Nucleus accumbens (tissue), 56 donors: ENCODE measurements around the gene NOD1.
A peak's percentile ranks its signal among the peaks of the same experiment; 100 is the strongest.

ENCODE experiments used
- DNase-seq, 56 donors: peaks; one replicate each; lab custom pipeline; 2025; lab: John Stamatoyannopoulos, UW

The NOD1 gene

GRCh38 chr7:30451539-30452279 is 26.9 kb downstream of the NOD1 start:
- DNase-seq, result no peak

- DNase-seq, result no peak
Observed at GRCh38 chr7:30450983-30451497, 27.5 kb downstream of the NOD1 start.

GRCh38 chr7:30450240-30450982 is 28.2 kb downstream of the NOD1 start:
- no peak for DNase-seq

- no peak for DNase-seq
Observed at GRCh38 chr7:30448461-30449189, 30.0 kb downstream of the NOD1 start.

GRCh38 chr7:30447466-30447865 is 31.1 kb downstream of the NOD1 start:
- DNase-seq, result no peak

- no peak for DNase-seq
Observed at GRCh38 chr7:30446266-30446665, 32.3 kb downstream of the NOD1 start.

- DNase-seq, result peak in 17 of 56 donors; percentile 3 to 51 (median 26)
Observed at GRCh38 chr7:30445770-30446169, 32.8 kb downstream of the NOD1 start.

- DNase-seq, result no peak
Observed at GRCh38 chr7:30437823-30438574, 40.6 kb downstream of the NOD1 start.

GRCh38 chr7:30436518-30436917 is 42.1 kb downstream of the NOD1 start:
- DNase-seq, result no peak

GRCh38 chr7:30436046-30436445 is 42.5 kb downstream of the NOD1 start:
- peak in 3 of 56 donors; percentile 9 to 18 (median 12) for DNase-seq

GRCh38 chr7:30434140-30434799 is 44.3 kb downstream of the NOD1 start:
- DNase-seq, result no peak

- no peak for DNase-seq
Observed at GRCh38 chr7:30433506-30433905, 45.1 kb downstream of the NOD1 start.

GRCh38 chr7:30433082-30433481 is 45.5 kb downstream of the NOD1 start:
- DNase-seq, result peak in 26 of 56 donors; percentile 4 to 67 (median 30)

GRCh38 chr7:30430777-30431176 is 47.8 kb downstream of the NOD1 start:
- DNase-seq, result peak in 4 of 56 donors; percentile 8 to 20 (median 11)

- no peak for DNase-seq
Observed at GRCh38 chr7:30430276-30430675, 48.3 kb downstream of the NOD1 start.

- DNase-seq, result no peak
Observed at GRCh38 chr7:30429156-30429530, 49.4 kb downstream of the NOD1 start.

GRCh38 chr7:30428246-30429155 is 50.1 kb downstream of the NOD1 start:
- no peak for DNase-seq

- DNase-seq, result peak in 2 of 56 donors; percentile 19 to 20
Observed at GRCh38 chr7:30427296-30428070, 51.1 kb downstream of the NOD1 start.
